CD4-positive, alpha-beta T cell (primary cell): Measurements from ENCODE around the gene MAST3. TPM values are rescaled to one million over a fixed set of nuclear protein-coding genes. Genes with fewer than 3 reads are reported as not detected.

ENCODE experiments used
- ATAC-seq: fragments of 200-7000 bp; cut with Tn5 transposase; one replicate; pipeline ENCODE4 v1.10.0; 2022; ENCODE audit warnings: mild to moderate bottlenecking; ENCODE audit not compliant: poor library complexity
- CTCF ChIA-PET: fragments of 350-600 bp; sonication (Branson Sonifier 250); formaldehyde crosslinking; loops from one replicate; lab custom pipeline; 2021; ENCODE audit warnings: antibody characterized with exemption, inconsistent platforms; lab: Charles Lee
- POLR2A ChIA-PET: fragments of 350-600 bp; sonication (Branson Sonifier 250); formaldehyde crosslinking; loops from one replicate; lab custom pipeline; 2021; ENCODE audit warnings: antibody characterized with exemption, inconsistent platforms; lab: Charles Lee
- DNase-seq, 14 experiments: peaks; one replicate each; pipeline ENCODE4 v3.0.0-alpha.2; 2013 to 2020; ENCODE audit warnings: mixed read lengths in 2 of 14
- H3K27ac ChIP-seq, 2 donors: one replicate each; pipeline versions ENCODE4 v1.5.1 to v1.7.0; 2013; ENCODE audit warnings: low read length in 2 of 2, low read depth in 1 of 2, mild to moderate bottlenecking in 1 of 2
- H3K27me3 ChIP-seq, 2 experiments: 1 replicate in 1 of 2; 2 replicates in 1 of 2; pipeline versions ENCODE4 v1.6.1 to v1.7.0; 2013; ENCODE audit warnings: low read length in 2 of 2, control low read depth in 1 of 2, mild to moderate bottlenecking in 1 of 2, moderate library complexity in 1 of 2; ENCODE audit not compliant: insufficient read depth in 2 of 2, control insufficient read depth in 1 of 2
- H3K36me3 ChIP-seq: one replicate; pipeline ENCODE4 v1.6.1; 2013; ENCODE audit warnings: low read length, control low read depth; ENCODE audit not compliant: insufficient read depth
- H3K4me1 ChIP-seq: one replicate; pipeline ENCODE4 v1.6.1; 2013; ENCODE audit warnings: low read length, control low read depth; ENCODE audit not compliant: insufficient read depth
- H3K4me3 ChIP-seq: one replicate; pipeline ENCODE4 v1.5.1; 2013; ENCODE audit warnings: mild to moderate bottlenecking, low read length, moderate library complexity
- H3K9me3 ChIP-seq, 2 experiments: 1 replicate in 1 of 2; 2 replicates in 1 of 2; pipeline versions ENCODE4 v1.6.1 to v1.7.0; 2013; ENCODE audit warnings: low read length in 2 of 2, mild to moderate bottlenecking in 2 of 2, control low read depth in 1 of 2, moderate library complexity in 1 of 2; ENCODE audit not compliant: control insufficient read depth in 1 of 2, insufficient read depth in 1 of 2
- H3K27ac Mint-ChIP-seq: one replicate; pipeline ENCODE4 v1.8.0; 2020; ENCODE audit warnings: mixed read lengths
- H3K27me3 Mint-ChIP-seq: one replicate; pipeline ENCODE4 v1.8.0; 2021; ENCODE audit warnings: mixed read lengths
- H3K36me3 Mint-ChIP-seq: one replicate; pipeline ENCODE4 v1.8.0; 2021; ENCODE audit warnings: low read depth, mixed read lengths
- H3K4me1 Mint-ChIP-seq: one replicate; pipeline ENCODE4 v1.8.0; 2021; ENCODE audit warnings: low read depth, mixed read lengths
- H3K4me3 Mint-ChIP-seq: one replicate; pipeline ENCODE4 v1.8.0; 2020; ENCODE audit warnings: mild to moderate bottlenecking, mixed read lengths
- H3K9me3 Mint-ChIP-seq: one replicate; pipeline ENCODE4 v1.8.0; 2020; ENCODE audit warnings: mixed read lengths
- intact Hi-C, 2 experiments: fragments of 100-400 bp; cut with DNase I in 1 of 2; cut with micrococcal nuclease in 1 of 2; formaldehyde crosslinking; loops; one replicate each; pipeline versions ENCODE4 v1.15.1 to v1.9.0; 2023 to 2025; cut with DNase I, micrococcal nuclease
- total RNA-seq, 174 experiments: library from RNA in 2 of 174; stranded (reverse) in 2 of 174; gene quantifications; one replicate each; pipeline ENCODE4 v1.2.3 and lab custom pipeline; 2021 to 2026
- TF ChIP-seq, protein P1 (sequence below): fragments of 200-600 bp; IDR thresholded peaks from one replicate; pipeline ENCODE4 v1.8.0; 2022; ENCODE audit warnings: antibody characterized with exemption, mild to moderate bottlenecking

The MAST3 gene
- total RNA-seq, 2 experiments from 2014 or later, result 16.1 to 16.4 TPM

DNA sequence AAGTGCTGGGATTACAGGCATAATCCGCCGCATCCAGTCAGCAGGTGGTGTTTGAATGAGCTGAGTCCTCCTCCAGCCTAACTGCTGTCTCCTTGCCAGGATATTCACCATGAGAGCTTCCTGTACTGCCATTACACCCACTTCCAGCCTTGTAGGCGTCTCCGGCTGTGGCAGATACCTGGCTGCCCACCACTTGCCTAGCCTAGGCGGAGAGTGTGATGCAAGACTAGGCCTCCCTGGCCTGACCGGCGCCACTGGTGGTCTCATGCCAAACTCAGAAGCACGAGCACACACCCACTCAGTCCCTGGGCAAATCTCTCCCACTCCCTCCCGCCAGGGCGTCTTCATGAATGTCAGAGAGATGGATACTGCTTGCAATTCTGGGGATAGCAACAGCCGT lies 27.4 kb upstream of the MAST3 start:
- Histone ChIP-seq H3K9me3 (no peaks in the 10 kb centered on the region), H3K27ac (no peak overlapping the region), H3K4me1 (peaks cover 14% of the 10 kb centered on the region), H3K4me3 (no peak overlapping the region), H3K36me3 (peaks cover 57% of the 10 kb centered on the region), H3K27me3 (no peaks in the 10 kb centered on the region)
- Mint-ChIP-seq H3K9me3 (no peaks in the 10 kb centered on the region), H3K36me3 (peaks cover 28% of the 10 kb centered on the region), H3K4me1 (peaks cover 9% of the 10 kb centered on the region), H3K27me3 (no peaks in the 10 kb centered on the region), H3K27ac (no peak overlapping the region), H3K4me3 (no peak overlapping the region)
- ATAC-seq, result no peak
- intact Hi-C loops, result no loop called here
- ChIA-PET POLR2A (interaction anchor here (1.1 kb wide), 1 partner anchor 25 kb away, joined by 3 read pairs; no protein-coding TSS in a partner anchor), CTCF (interaction anchor here (1.2 kb wide), 1 partner anchor 211 kb away, joined by 3 read pairs; the partner anchor contains the start of gene RPL18A)
- DNase-seq, result no peak
- TF ChIP-seq, protein P1, sequence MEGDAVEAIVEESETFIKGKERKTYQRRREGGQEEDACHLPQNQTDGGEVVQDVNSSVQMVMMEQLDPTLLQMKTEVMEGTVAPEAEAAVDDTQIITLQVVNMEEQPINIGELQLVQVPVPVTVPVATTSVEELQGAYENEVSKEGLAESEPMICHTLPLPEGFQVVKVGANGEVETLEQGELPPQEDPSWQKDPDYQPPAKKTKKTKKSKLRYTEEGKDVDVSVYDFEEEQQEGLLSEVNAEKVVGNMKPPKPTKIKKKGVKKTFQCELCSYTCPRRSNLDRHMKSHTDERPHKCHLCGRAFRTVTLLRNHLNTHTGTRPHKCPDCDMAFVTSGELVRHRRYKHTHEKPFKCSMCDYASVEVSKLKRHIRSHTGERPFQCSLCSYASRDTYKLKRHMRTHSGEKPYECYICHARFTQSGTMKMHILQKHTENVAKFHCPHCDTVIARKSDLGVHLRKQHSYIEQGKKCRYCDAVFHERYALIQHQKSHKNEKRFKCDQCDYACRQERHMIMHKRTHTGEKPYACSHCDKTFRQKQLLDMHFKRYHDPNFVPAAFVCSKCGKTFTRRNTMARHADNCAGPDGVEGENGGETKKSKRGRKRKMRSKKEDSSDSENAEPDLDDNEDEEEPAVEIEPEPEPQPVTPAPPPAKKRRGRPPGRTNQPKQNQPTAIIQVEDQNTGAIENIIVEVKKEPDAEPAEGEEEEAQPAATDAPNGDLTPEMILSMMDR, result no peak

DNA sequence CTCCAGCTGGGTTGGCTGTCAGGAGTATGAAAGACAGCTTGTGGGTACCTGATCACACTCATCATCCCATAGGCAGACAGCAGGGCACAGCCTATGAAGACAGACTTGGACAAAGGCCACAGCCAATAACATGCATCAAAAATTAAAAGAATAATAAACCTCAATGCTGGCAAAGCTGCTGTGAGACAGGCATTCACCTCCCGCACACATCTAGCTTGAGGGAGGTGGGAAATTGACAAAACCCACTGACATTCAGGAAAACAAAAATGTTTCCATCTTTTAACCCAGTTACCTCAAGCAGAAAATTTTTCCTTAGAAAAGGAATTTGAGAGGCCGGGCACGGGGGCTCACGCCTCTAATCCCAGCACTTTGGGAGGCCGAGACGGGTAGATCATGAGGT lies 25.2 kb upstream of the MAST3 start:
- Histone ChIP-seq H3K27ac (no peak overlapping the region), H3K4me3 (no peak overlapping the region), H3K9me3 (no peaks in the 10 kb centered on the region), H3K36me3 (peaks cover 71% of the 10 kb centered on the region), H3K27me3 (no peaks in the 10 kb centered on the region), H3K4me1 (peaks cover 14% of the 10 kb centered on the region)
- TF ChIP-seq, protein P1, result no peak
- Mint-ChIP-seq H3K4me3 (no peak overlapping the region), H3K4me1 (peaks cover 9% of the 10 kb centered on the region), H3K36me3 (peaks cover 46% of the 10 kb centered on the region), H3K9me3 (no peaks in the 10 kb centered on the region), H3K27me3 (no peaks in the 10 kb centered on the region), H3K27ac (no peak overlapping the region)
- ChIA-PET CTCF (no interaction called here), POLR2A (interaction anchor here (1.0 kb wide), 1 partner anchor 26 kb away, joined by 3 read pairs; the partner anchor contains the start of gene MAST3)
- ATAC-seq (no peak), DNase-seq (no peak)
- intact Hi-C loops, result no loop called here

DNA sequence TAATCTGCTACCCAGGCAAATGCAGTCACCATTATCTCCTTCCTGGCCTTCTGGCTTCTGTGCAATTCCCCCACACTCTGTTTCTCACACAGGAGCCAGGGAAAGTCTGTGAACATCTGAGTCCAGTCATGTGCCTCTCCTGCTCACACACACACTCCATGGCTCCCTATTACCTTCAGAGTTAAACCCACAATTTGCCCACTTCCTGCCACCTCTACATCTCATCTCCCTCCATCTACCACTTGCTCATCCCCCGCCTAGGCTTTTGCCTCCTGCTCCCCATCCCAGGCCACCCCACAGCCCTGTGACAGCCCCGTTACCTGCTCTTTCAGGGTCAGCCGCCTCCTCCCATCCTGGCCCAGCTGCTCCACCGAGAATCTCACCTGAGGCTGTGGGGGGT lies 24.4 kb upstream of the MAST3 start:
- ChIA-PET POLR2A (interaction anchor here (0.6 kb wide), 1 partner anchor 60 kb away, joined by 3 read pairs; no protein-coding TSS in a partner anchor), CTCF (no interaction called here)
- intact Hi-C loops, result no loop called here
- H3K27me3 ChIP-seq, result no peaks in the 10 kb centered on the region
- peaks cover 78% of the 10 kb centered on the region for H3K36me3 ChIP-seq
- Mint-ChIP-seq H3K4me1 (peaks cover 9% of the 10 kb centered on the region), H3K4me3 (no peak overlapping the region), H3K9me3 (no peaks in the 10 kb centered on the region), H3K27ac (peak overlapping the region; percentile 37), H3K36me3 (peaks cover 54% of the 10 kb centered on the region), H3K27me3 (no peaks in the 10 kb centered on the region)
- H3K4me1 ChIP-seq, result peaks cover 14% of the 10 kb centered on the region
- no peaks in the 10 kb centered on the region for H3K9me3 ChIP-seq
- no peak overlapping the region for H3K27ac ChIP-seq
- ATAC-seq (peak; percentile 37), DNase-seq (peak in 1 of 14 experiments; percentile 47)
- TF ChIP-seq, protein P1, result no peak
- no peak overlapping the region for H3K4me3 ChIP-seq
